ENCODE data around the gene INTS7.
"Not testable (repeated sequence)": the region's sequence is repeated elsewhere in the genome, so short reads cannot be mapped to it uniquely, and the experiment has no call there.

DNA sequence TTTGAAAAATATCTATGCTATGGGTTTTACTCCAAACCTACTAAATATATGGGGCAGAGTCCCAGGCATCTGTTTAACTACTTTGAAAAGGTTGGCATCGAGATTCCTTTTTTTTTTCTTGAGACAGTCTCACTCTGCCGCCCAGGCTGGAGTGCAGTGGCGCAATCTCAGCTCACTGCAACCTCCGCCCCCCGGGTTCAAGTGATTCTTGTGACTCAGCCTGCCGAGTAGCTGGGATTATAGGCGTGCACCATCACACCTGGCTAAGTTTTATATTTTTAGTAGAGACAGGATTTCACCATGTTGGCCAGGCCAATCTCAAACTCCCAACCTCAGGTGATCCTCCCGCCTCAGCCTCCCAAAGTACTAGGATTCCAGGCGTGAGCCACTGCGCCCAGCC is 7.6 kb downstream of the INTS7 start:
- TF ChIP-seq, protein P1, sequence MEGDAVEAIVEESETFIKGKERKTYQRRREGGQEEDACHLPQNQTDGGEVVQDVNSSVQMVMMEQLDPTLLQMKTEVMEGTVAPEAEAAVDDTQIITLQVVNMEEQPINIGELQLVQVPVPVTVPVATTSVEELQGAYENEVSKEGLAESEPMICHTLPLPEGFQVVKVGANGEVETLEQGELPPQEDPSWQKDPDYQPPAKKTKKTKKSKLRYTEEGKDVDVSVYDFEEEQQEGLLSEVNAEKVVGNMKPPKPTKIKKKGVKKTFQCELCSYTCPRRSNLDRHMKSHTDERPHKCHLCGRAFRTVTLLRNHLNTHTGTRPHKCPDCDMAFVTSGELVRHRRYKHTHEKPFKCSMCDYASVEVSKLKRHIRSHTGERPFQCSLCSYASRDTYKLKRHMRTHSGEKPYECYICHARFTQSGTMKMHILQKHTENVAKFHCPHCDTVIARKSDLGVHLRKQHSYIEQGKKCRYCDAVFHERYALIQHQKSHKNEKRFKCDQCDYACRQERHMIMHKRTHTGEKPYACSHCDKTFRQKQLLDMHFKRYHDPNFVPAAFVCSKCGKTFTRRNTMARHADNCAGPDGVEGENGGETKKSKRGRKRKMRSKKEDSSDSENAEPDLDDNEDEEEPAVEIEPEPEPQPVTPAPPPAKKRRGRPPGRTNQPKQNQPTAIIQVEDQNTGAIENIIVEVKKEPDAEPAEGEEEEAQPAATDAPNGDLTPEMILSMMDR (conservative IDR thresholded peaks at IDR 0.05; ENCODE audit: low read length) = not testable (repeated sequence)
- TF ChIP-seq EZH2phosphoT487 (IDR thresholded peaks at IDR 0.05; ENCODE audit: borderline replicate concordance) = not testable (repeated sequence)
